ENCODE data around the gene EFNA4. TPM values are rescaled to one million over a fixed set of nuclear protein-coding genes. Genes with fewer than 3 reads are reported as not detected.

The EFNA4 gene
- total and polyA plus RNA-seq, 9 of the 15 experiments (the other 6 are each of a cell fraction or from before 2014, with no cell fraction given): 0.68 to 7.4 (median 6.1) TPM

DNA sequence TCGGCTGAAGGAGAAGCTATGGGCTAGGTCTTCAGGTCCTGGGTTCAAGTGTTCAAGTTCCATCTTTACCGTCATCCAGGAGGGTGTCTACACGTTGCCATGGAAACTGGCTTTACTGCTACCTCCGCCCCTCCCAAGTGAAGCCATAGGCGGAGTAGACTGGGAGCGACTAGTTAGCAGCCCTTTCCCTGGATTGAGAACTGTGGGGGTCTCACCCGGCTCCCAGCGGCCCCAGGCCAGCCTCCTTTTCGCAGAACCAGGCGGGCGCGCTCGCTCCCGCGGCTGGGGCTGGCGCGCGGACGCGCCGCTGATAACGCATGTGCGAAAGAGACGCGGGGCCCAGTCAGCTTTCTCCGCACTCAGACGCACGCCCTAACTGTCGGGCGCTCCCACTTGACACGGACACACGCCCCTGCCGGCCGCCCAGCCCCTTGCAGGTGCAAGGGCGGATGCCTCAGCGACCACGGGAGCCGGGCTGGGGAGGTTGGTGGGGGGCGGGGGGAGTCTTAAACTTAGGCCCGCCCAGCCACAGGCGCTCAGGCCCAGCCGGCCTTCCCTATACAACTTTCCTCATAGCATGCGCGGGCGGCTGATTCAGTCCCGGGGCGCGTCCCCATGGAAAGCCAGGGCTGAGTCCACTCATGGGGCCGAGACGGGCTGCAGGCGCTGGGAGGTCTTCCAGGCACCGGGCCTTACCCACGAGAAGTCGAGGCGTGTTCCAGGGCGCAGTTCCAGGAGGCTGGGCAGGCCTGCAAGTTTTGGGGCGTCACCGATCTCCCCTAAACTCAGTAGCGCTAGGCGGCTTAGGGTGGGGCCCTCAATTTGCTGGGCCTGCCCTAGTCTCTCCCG lies 7.4 kb downstream of the EFNA4 start (continued):
- TF ChIP-seq MYC (IDR thresholded peaks at IDR 0.05; ENCODE audit: low read depth, low read length) (peak; percentile 84), MYC (CRISPR knock-in tag; IDR thresholded peaks at IDR 0.05; ENCODE audit: borderline replicate concordance, low read depth) (0 out of 2 replicates have a peak, but pooled peaks have one; percentile 35), ZNF766 (CRISPR knock-in tag; conservative IDR thresholded peaks at IDR 0.05) (0 out of 2 replicates have a peak, but pooled peaks have one; percentile 47), DDX20 (tag; IDR thresholded peaks at IDR 0.05; ENCODE audit: low read depth) (no peak), RBM22 (IDR thresholded peaks at IDR 0.05; ENCODE audit: low read depth, low read length, poor library complexity, severe bottlenecking) (no peak), NBN (IDR thresholded peaks at IDR 0.05; ENCODE audit: low read depth) (0 out of 2 replicates have a peak, but pooled peaks have one; percentile 28), SMARCC2 (IDR thresholded peaks at IDR 0.05; ENCODE audit: low read depth) (no peak), ZZZ3 (IDR thresholded peaks at IDR 0.05) (no peak), MTA1 (IDR thresholded peaks at IDR 0.05; ENCODE audit: borderline replicate concordance) (0 out of 2 replicates have a peak, but pooled peaks have one; percentile 19), SRF (CRISPR knock-in tag; IDR thresholded peaks at IDR 0.05) (0 out of 4 replicates have a peak, but pooled peaks of 1 of the 2 experiments have one; percentile 26), MAZ (CRISPR knock-in tag; conservative IDR thresholded peaks at IDR 0.05 in 1 of 2, IDR thresholded peaks at IDR 0.05 in 1 of 2) (peak in 1 of 2 experiments; percentile 81; a peak in 1 of 4 replicates), SP1 (CRISPR knock-in tag; IDR thresholded peaks at IDR 0.05) (peak; percentile 34; the same call in 1 of the 2 replicates), USF2 (CRISPR knock-in tag; IDR thresholded peaks at IDR 0.05) (no peak), NONO (IDR thresholded peaks at IDR 0.05; ENCODE audit: low read depth in 2 of 2, low read length in 1 of 2) (no peak), KHSRP (IDR thresholded peaks at IDR 0.05) (no peak), ZNF696 (CRISPR knock-in tag; conservative IDR thresholded peaks at IDR 0.05) (no peak), NRF1 (conservative IDR thresholded peaks at IDR 0.05 in 1 of 2, IDR thresholded peaks at IDR 0.05 in 1 of 2) (peak; percentile 83 to 85), BRD9 (IDR thresholded peaks at IDR 0.05; ENCODE audit: low read depth, partially characterized antibody) (no peak), RFX7 (CRISPR knock-in tag; IDR thresholded peaks at IDR 0.05) (no peak), LCOR (CRISPR knock-in tag; IDR thresholded peaks at IDR 0.05) (0 out of 2 replicates have a peak, but pooled peaks have one; percentile 39), DPF2 (IDR thresholded peaks at IDR 0.05) (no peak), SRSF9 (IDR thresholded peaks at IDR 0.05; ENCODE audit: borderline replicate concordance, low read depth, low read length) (no peak), TGIF2 (CRISPR knock-in tag; IDR thresholded peaks at IDR 0.05) (no peak), SMAD4 (CRISPR knock-in tag; conservative IDR thresholded peaks at IDR 0.05) (peak; percentile 78; the same call in 1 of the 2 replicates), ZNF830 (CRISPR knock-in tag; IDR thresholded peaks at IDR 0.05) (peak; percentile 34; the same call in 1 of the 2 replicates), ZKSCAN3 (CRISPR knock-in tag; IDR thresholded peaks at IDR 0.05) (no peak), ZNF165 (CRISPR knock-in tag; IDR thresholded peaks at IDR 0.05; ENCODE audit: borderline replicate concordance) (no peak), ATF1 (CRISPR knock-in tag; IDR thresholded peaks at IDR 0.05) (no peak; the same call in 1 of the 2 replicates), ATF1 (tag; IDR thresholded peaks at IDR 0.05) (peak; percentile 67), SRSF3 (IDR thresholded peaks at IDR 0.05; ENCODE audit: insufficient read depth, low read length) (no peak)

All from K562 (cell line).